ENCODE data around the gene SPRR2D.
"Not testable (repeated sequence)": the region's sequence is repeated elsewhere in the genome, so short reads cannot be mapped to it uniquely, and the experiment has no call there.

SPRR2D gene

DNA sequence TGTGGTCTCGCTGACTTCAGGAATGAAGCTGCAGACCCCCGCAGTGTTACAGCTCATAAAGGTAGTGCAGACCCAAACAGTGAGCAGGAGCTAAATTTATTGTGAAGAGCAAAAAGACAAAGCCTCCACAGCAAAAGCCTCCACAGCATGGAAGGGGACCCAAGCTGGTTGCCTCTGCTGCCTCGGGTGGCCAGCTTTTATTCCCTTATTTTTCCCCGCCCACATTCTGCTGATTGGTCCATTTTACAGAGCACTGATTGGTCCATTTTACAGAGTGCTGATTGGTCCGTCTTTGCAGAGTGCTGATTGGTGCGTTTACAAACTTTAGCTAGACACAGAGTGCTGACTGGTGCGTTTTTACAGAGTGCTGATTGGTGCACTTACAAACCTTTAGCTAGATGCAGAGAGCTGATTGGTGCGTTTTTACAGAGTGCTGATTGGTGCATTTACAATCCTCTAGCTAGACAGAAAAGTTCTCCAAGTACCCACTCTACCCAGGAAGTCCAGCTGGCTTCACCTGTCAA, 29.6 kb downstream of the SPRR2D start:
- not testable (repeated sequence) for DNase-seq (ENCODE audit: low read depth in 3 of 3)

DNA sequence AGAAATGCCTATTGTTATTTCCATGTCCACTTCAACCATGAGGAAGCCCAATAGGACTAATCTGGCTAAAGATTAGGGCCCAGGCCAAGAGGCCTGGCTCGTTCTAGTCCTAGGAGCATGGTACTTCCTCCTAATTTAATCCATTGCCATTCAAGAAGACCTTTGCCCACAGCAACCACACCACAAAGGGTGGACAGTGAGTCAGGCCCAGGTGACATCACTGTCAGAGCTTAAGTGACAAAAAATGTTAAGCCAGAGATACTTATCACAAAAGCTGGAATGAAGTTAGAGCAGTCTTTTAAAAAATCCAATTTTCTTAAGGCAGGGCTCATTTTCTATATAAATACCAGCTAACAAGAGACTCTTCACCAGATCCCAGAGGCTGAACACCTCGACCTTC, 39.5 kb downstream of the SPRR2D start, which contains the start of gene SPRR3:
Gene SPRR3, plus strand, starts transcription at position 368 of the 400 bp plus-strand sequence. CDS start 1,272 bp downstream, outside the sequence.
- DNase-seq (ENCODE audit: low read depth in 3 of 3), result no peak

DNA sequence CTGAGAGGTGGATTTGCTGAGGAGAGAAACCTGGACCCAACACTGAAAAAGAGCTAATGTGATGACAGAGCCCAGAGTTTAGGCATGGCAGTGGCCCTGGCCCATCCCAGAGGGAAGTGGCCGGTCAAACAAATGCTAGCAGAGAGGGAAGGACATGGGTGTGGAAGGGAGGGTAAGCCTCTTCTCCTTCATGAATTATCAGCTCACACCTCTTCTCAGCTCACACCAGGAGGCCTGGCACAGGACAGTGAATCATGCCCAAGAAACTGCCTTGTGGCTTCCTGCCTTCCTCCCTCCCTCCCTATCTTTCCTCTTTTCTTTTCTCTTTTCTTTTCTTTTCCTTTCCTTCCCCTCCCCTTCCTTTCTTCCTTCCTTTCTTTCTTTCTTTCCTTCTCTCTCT, 40.6 kb downstream of the SPRR2D start:
- DNase-seq (ENCODE audit: low read depth in 3 of 3), result no peak

DNA sequence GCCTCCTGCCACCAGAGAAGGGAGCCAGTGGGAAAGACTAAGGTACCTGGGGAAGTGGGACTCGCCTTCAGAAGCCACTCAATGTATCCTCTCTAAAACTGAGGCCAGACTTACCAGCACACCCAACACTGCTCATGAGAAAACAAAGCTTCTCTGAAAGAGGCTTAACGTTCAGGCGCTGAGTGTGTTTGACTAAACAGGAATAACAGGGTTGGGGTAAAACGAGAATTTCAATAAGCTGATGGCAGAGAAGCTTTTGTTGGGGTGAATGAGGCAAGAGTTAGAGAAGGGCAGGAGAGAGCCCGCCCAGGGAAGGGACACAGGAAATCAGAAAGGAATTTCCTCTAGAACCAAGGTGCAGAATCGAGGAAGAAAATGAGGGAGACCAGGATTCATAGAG, 41.1 kb downstream of the SPRR2D start:
- DNase-seq (ENCODE audit: low read depth in 3 of 3), result no peak

DNA sequence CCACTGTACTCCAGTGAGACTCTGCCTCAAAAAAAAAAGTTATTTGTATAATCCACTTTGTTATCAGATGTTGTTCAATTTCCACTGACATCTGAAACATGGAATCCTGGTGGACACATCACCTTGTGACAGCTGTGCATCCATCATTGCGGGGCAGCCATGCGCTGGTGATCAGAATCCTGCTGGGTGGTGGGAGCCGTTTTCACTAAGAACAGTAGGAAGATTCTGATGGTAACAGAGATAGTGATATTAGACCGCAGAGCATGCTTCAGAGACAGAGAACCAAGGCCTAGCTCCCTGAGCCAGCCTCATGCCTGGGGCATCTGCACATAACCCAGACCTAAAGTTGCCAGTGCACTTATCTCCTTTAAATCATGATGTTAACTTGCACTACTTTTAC, 42.4 kb downstream of the SPRR2D start:
- no peak for DNase-seq (ENCODE audit: low read depth in 3 of 3)

DNA sequence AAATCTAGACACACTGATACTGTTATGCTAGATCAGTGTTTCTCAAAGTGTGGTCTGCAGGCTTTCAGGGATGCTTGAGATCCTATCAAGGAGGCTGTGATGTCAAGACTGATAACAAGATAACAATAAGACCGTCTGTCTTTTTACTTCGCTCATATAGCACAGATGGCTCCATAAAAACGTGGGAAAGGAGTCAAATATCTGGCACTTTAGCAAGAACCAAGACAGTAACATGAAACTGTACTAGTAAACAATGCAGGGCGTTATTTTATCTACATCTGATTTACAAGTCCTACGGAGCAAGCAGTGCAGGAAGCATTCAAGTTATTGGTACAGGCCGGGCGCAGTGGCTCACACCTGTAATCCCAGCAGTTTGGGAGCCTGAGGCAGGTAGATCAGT, 43.0 kb downstream of the SPRR2D start:
- no peak for DNase-seq (ENCODE audit: low read depth in 3 of 3)

DNA sequence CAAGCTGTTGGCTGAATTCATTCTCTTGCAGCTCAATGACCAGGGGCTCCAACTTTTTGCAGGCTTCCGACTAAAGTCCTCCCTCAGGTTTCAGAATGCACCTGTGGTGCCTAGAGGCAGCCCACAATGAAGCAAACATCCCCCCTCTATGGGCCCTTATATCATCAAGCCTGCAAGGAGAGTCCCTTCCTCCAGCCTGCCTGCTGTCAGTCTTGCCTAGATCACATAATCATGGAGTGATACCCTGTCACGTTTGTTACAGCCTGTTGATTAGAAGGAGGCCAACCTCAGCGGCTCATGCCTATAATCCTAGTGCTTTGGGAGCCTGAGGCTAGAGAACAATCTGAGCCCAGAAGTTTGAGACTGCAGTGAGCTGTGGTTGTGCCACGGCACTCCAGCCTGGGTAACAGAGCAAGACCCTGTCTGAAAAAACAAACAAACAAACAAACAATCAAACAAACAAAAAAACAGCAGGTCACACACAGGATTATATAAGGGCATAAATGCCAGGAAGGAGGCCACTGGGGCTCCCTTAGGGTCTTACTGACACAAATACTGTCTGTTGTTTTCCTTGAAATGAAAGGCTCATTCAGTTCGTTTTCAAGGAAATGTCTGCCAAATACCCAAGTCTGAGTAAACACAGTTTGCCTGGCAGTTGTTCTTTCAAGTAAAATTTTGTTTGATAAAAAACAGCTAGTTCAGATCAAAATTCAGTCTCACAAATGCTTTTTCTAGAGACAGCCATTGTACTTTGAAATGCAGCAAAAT, 44.1 kb downstream of the SPRR2D start:
- no peak for DNase-seq (ENCODE audit: low read depth in 3 of 3)

DNA sequence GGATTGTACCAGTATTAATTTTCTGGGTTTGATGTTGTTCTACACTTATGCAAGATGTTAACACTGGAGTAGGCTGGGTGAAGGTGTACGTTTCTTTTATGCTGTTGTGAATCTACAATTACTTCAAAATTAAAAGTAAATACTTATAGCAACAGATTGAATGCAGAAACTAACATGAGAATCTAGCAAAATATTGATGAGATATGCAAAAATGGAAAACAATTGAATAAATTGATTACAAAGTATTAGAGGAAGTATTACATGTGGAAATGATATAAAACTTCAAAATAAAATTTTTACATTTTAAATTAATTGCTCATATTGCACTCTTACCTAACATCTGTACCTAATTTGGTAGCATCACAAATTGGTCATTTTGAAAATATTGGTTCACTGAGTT, 45.1 kb downstream of the SPRR2D start:
- no peak for DNase-seq (ENCODE audit: low read depth in 3 of 3)

DNA sequence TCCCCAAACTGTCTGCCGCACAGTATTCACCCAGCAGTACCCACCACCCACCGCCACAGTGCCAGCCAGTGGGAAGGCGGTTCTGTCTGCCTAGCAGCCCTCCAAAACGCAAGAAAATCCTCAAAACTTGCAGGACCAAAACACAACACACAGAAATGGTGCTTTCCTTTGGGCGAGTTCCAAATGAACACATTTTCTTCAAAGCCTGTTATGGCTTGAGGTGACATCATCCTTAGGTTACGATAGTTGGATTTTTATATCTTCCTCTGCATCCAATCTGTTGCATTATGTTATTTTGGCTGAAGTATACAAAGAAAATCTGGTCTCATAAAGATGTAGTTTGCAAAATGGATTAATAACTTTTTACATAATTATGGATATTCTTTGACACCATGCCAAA, 47.7 kb downstream of the SPRR2D start:
- no peak for DNase-seq (ENCODE audit: low read depth in 3 of 3)

All from stimulated activated CD4-positive, alpha-beta T cell treated with anti-CD3 and anti-CD28 coated beads, TNF-alpha, amount 100 ng/mL, for 48 hours (primary cell).